Endothelial cell of umbilical vein (primary cell): ENCODE data around the gene SCN2B. TPM values are rescaled to one million over a fixed set of nuclear protein-coding genes. Genes with fewer than 3 reads are reported as not detected.

ENCODE experiments used
- BruUV-seq: library from RNA; stranded (reverse); fragments of 400-500 nt; replicated peaks from 2 replicates; lab custom pipeline; 2021; lab: Mats Ljungman, UMichigan
- CTCF ChIA-PET: fragments of 300-600, 350-600 bp; sonication (Branson Sonifier 250); formaldehyde crosslinking; loops from one replicate; lab custom pipeline; 2021; ENCODE audit warnings: antibody characterized with exemption, inconsistent platforms; lab: Charles Lee
- POLR2A ChIA-PET: fragments of 300-600, 350-600 bp; sonication (Branson Sonifier 250); formaldehyde crosslinking; loops from one replicate; lab custom pipeline; 2021; ENCODE audit warnings: antibody characterized with exemption, inconsistent platforms; lab: Charles Lee
- DNase-seq: peaks from one replicate; pipeline ENCODE4 v3.0.0-alpha.2; 2011; ENCODE audit warnings: low read depth, low spot score
- FAIRE-seq: peaks from 2 replicates; lab custom pipeline; 2011; peaks lifted over from hg19 to GRCh38; lab: Jason Lieb, UNC
- H2AFZ ChIP-seq: 2 replicates; pipeline ENCODE4 v1.6.0; 2012; ENCODE audit warnings: low read depth, low read length, control low read depth, inconsistent platforms
- H3K27ac ChIP-seq: 2 replicates; pipeline ENCODE4 v1.5.1; 2011; ENCODE audit warnings: low read depth, mild to moderate bottlenecking, control low read depth, low read length, moderate library complexity; ENCODE audit not compliant: insufficient read depth
- H3K27me3 ChIP-seq, 2 experiments: 2 replicates each; pipeline versions ENCODE4 v1.6.0 to v1.6.1; 2011; ENCODE audit warnings: low read length in 2 of 2, mixed read lengths in 1 of 2; ENCODE audit not compliant: control insufficient read depth in 2 of 2, insufficient read depth in 2 of 2
- H3K36me3 ChIP-seq, 2 experiments: 2 replicates in 1 of 2; 3 replicates in 1 of 2; pipeline ENCODE4 v1.5.1; 2011; ENCODE audit warnings: low read length in 2 of 2, mild to moderate bottlenecking in 1 of 2, moderate library complexity in 1 of 2; ENCODE audit not compliant: control insufficient read depth in 2 of 2, insufficient read depth in 2 of 2; ENCODE audit errors: extremely low read depth in 1 of 2
- H3K4me1 ChIP-seq: 3 replicates; pipeline ENCODE4 v1.5.1; 2011; ENCODE audit warnings: mild to moderate bottlenecking, low read length; ENCODE audit not compliant: control insufficient read depth, insufficient read depth; ENCODE audit errors: extremely low read depth
- H3K4me2 ChIP-seq: 2 replicates; pipeline ENCODE4 v1.6.1; 2011; ENCODE audit warnings: low read length, control low read depth, mixed read lengths; ENCODE audit not compliant: insufficient read depth
- H3K4me3 ChIP-seq, 3 experiments: fragments of 200-600 bp in 1 of 3; sonication (generic), shearing (Covaris generic) in 1 of 3; replicated peaks in 1 of 3; 2 replicates each; pipeline ENCODE4 v1.5.1; 2011 to 2016; ENCODE audit warnings: control low read depth in 3 of 3, low read length in 3 of 3, mild to moderate bottlenecking in 2 of 3, inconsistent platforms in 1 of 3, low read depth in 1 of 3, moderate library complexity in 1 of 3; ENCODE audit not compliant: insufficient read depth in 1 of 3
- H3K79me2 ChIP-seq: 2 replicates; pipeline ENCODE4 v1.6.0; 2012; ENCODE audit warnings: low read length, inconsistent platforms; ENCODE audit not compliant: control insufficient read depth, insufficient read depth
- H3K9ac ChIP-seq: replicated peaks from 2 replicates; pipeline ENCODE3; 2011; ENCODE audit warnings: low read length, control low read depth; ENCODE audit not compliant: insufficient read depth; ENCODE audit errors: extremely low read depth
- H3K9me1 ChIP-seq: replicated peaks from 3 replicates; pipeline ENCODE4 v1.6.0; 2011; ENCODE audit warnings: mild to moderate bottlenecking, low read length; ENCODE audit not compliant: control insufficient read depth, insufficient read depth; ENCODE audit errors: extremely low read depth
- H3K9me3 ChIP-seq: replicated peaks from 2 replicates; pipeline ENCODE4 v1.5.1; 2012; ENCODE audit warnings: low read length, inconsistent platforms; ENCODE audit not compliant: control insufficient read depth, insufficient read depth
- H4K20me1 ChIP-seq: replicated peaks from 2 replicates; pipeline ENCODE3; 2011; ENCODE audit warnings: mild to moderate bottlenecking, low read length; ENCODE audit not compliant: control insufficient read depth, insufficient read depth; ENCODE audit errors: extremely low read depth
- EZH2 ChIP-seq: IDR thresholded peaks from 2 replicates; pipeline ENCODE4 v1.6.1; 2012; ENCODE audit warnings: borderline replicate concordance, low read depth, mild to moderate bottlenecking, moderate library complexity, low read length, inconsistent platforms; ENCODE audit not compliant: severe bottlenecking
- FOS ChIP-seq: IDR thresholded peaks from 2 replicates; pipeline ENCODE4 v1.6.1; 2011; ENCODE audit warnings: mild to moderate bottlenecking, low read length, moderate library complexity, borderline replicate concordance; ENCODE audit not compliant: insufficient read depth
- GATA2 ChIP-seq: IDR thresholded peaks from 2 replicates; pipeline ENCODE4 v1.7.0; 2011; ENCODE audit warnings: low read depth, mild to moderate bottlenecking, moderate library complexity, mixed read lengths, low read length; ENCODE audit not compliant: insufficient read length, insufficient read depth
- JUN ChIP-seq: IDR thresholded peaks from 2 replicates; pipeline ENCODE4 v1.6.1; 2011; ENCODE audit warnings: borderline replicate concordance, low read depth; ENCODE audit not compliant: insufficient read length, insufficient read depth
- MYC ChIP-seq: IDR thresholded peaks from one replicate; pipeline ENCODE4 v1.6.1; 2011; ENCODE audit warnings: mild to moderate bottlenecking, low read depth, low read length
- POLR2A ChIP-seq: IDR thresholded peaks from 2 replicates; pipeline ENCODE4 v1.6.1; 2012; ENCODE audit warnings: low read depth, mild to moderate bottlenecking, control low read depth, low read length
- POLR2AphosphoS5 ChIP-seq: IDR thresholded peaks from 2 replicates; pipeline ENCODE4 v1.6.1; 2012; ENCODE audit warnings: low read depth, mild to moderate bottlenecking, control low read depth, low read length, moderate library complexity; ENCODE audit not compliant: insufficient read depth
- dilution Hi-C: fragments of 300-500 bp; cut with MboI; formaldehyde crosslinking; loops from one replicate; pipeline ENCODE4 v1.15.0; 2019; ENCODE audit warnings: low sequenced_read_pairs; ENCODE audit not compliant: extremely low pct_ligation_motif_present
- intact Hi-C: fragments of 100-400 bp; cut with micrococcal nuclease; formaldehyde crosslinking; loops from one replicate; pipeline ENCODE4 v1.10.0; 2022
- polyA plus RNA-seq, 4 experiments: library from polyadenylated mRNA; depleted of rRNA in 3 of 4; stranded (reverse) in 3 of 4; unstranded in 1 of 4; fragments of >200 nt; gene quantifications; 2 replicates each; pipeline versions ENCODE4 v1.2.1 to v1.2.3, GENCODE V29; 2011 to 2012; ENCODE audit warnings: missing spikeins in 1 of 4
- total RNA-seq: library from RNA; stranded (reverse); gene quantifications from 2 replicates; pipeline ENCODE4 v1.2.3, GENCODE V29; 2021
- TF ChIP-seq, protein P1 (sequence below): IDR thresholded peaks from 2 replicates; pipeline ENCODE4 v1.6.1; 2011; ENCODE audit not compliant: insufficient read depth, insufficient read length
- TF ChIP-seq, protein P2 (sequence below), 2 donors: IDR thresholded peaks; 1 replicate in 1 of 2; 2 replicates in 1 of 2; pipeline ENCODE4 v1.5.1; 2011; ENCODE audit warnings: low read length in 2 of 2, mild to moderate bottlenecking in 2 of 2, moderate library complexity in 2 of 2, control low read depth in 1 of 2, inconsistent platforms in 1 of 2, low read depth in 1 of 2; ENCODE audit not compliant: insufficient read depth in 1 of 2; ENCODE audit errors: extremely low read depth in 1 of 2

SCN2B gene
- total and polyA plus RNA-seq, 2 donors (not counting 3 experiments of a cell fraction or from before 2014, with no cell fraction given) = not detected

DNA sequence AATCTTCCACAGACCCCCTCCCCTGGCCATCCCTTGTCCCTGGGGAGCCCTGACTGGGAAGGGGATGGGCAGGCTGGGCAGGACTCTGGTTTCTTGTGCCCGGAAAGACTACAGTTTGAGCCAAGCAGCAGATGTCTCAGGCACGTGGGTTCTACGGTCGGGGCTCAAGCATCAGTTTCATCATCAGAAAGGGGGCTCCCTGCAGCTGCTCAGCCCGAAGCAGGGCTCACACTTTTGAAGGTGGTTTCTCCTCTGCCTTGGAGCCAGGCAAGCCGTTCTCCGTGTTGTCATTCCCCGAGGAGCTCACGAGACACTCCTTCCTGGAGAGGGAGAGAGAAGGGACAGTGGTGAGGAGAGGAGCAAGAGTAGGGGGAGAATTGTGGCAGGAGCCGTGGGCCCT is 39.6 kb downstream of the SCN2B start:
- Histone ChIP-seq H3K9me3 (no peaks in the 10 kb centered on the region), H4K20me1 (no peaks in the 10 kb centered on the region), H3K79me2 (no peaks in the 10 kb centered on the region), H3K9ac (no peak overlapping the region), H3K27me3 (peaks cover 6 to 10% of the 10 kb centered on the region in 2 experiments), H3K36me3 (no peaks in the 10 kb centered on the region), H3K4me3 (no peak overlapping the region), H3K4me2 (no peak overlapping the region), H3K27ac (no peak overlapping the region), H2AFZ (no peak overlapping the region), H3K4me1 (no peaks in the 10 kb centered on the region), H3K9me1 (no peaks in the 10 kb centered on the region)
- CTCF ChIA-PET = interaction anchor here (1.3 kb wide), 1 partner anchor 35 kb away, joined by 3 read pairs; no protein-coding TSS in a partner anchor
- no peak for DNase-seq
- POLR2A ChIA-PET = no interaction called here
- no peak for FAIRE-seq
- no TSS peak for BruUV-seq
- intact Hi-C loops (no loop called here), dilution Hi-C loops (no loop called here)
- TF ChIP-seq FOS = no peak
- TF ChIP-seq, protein P1, sequence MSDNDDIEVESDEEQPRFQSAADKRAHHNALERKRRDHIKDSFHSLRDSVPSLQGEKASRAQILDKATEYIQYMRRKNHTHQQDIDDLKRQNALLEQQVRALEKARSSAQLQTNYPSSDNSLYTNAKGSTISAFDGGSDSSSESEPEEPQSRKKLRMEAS = no peak
- TF ChIP-seq POLR2AphosphoS5 = no peak
- no peak for TF ChIP-seq GATA2
- no peak for TF ChIP-seq POLR2A
- TF ChIP-seq, protein P2, sequence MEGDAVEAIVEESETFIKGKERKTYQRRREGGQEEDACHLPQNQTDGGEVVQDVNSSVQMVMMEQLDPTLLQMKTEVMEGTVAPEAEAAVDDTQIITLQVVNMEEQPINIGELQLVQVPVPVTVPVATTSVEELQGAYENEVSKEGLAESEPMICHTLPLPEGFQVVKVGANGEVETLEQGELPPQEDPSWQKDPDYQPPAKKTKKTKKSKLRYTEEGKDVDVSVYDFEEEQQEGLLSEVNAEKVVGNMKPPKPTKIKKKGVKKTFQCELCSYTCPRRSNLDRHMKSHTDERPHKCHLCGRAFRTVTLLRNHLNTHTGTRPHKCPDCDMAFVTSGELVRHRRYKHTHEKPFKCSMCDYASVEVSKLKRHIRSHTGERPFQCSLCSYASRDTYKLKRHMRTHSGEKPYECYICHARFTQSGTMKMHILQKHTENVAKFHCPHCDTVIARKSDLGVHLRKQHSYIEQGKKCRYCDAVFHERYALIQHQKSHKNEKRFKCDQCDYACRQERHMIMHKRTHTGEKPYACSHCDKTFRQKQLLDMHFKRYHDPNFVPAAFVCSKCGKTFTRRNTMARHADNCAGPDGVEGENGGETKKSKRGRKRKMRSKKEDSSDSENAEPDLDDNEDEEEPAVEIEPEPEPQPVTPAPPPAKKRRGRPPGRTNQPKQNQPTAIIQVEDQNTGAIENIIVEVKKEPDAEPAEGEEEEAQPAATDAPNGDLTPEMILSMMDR (IDR thresholded peaks at IDR 0.05; ENCODE audit: extremely low read depth in 1 of 2, insufficient read depth in 1 of 2, low read depth in 1 of 2, low read length in 2 of 2) = no peak
- TF ChIP-seq JUN = no peak
- no peak for TF ChIP-seq MYC
- no peak for TF ChIP-seq EZH2
